Subcutaneous abdominal adipose tissue (tissue), 5 donors: ENCODE results near the gene WWOX.

Source experiments
- H3K27ac ChIP-seq: one replicate; pipeline ENCODE4 v1.7.0; 2013; ENCODE audit warnings: low read depth, mild to moderate bottlenecking, inconsistent platforms, low read length, moderate library complexity
- H3K27me3 ChIP-seq, 5 donors: one replicate each; pipeline ENCODE4 v1.7.0; 2013; ENCODE audit warnings: low read length in 5 of 5, inconsistent platforms in 1 of 5; ENCODE audit not compliant: control insufficient read depth in 5 of 5, insufficient read depth in 4 of 5
- H3K36me3 ChIP-seq, 5 donors: one replicate each; pipeline ENCODE4 v1.7.0; 2013; ENCODE audit warnings: low read length in 5 of 5; ENCODE audit not compliant: control insufficient read depth in 5 of 5, insufficient read depth in 5 of 5
- H3K4me1 ChIP-seq, 5 donors: one replicate each; pipeline ENCODE4 v1.7.0; 2013; ENCODE audit warnings: low read length in 5 of 5, mild to moderate bottlenecking in 3 of 5, moderate library complexity in 1 of 5; ENCODE audit not compliant: control insufficient read depth in 5 of 5, insufficient read depth in 5 of 5
- H3K4me3 ChIP-seq, 5 donors: one replicate each; pipeline ENCODE4 v1.7.0; 2013; ENCODE audit warnings: low read length in 5 of 5, low read depth in 1 of 5
- H3K9ac ChIP-seq, 5 donors: one replicate each; pipeline ENCODE4 v1.7.0; 2013; ENCODE audit warnings: low read length in 5 of 5, mild to moderate bottlenecking in 4 of 5, moderate library complexity in 3 of 5
- H3K9me3 ChIP-seq, 5 donors: one replicate each; pipeline ENCODE4 v1.7.0; 2013; ENCODE audit warnings: low read length in 5 of 5; ENCODE audit not compliant: control insufficient read depth in 5 of 5
- donor health status: healthy.
- donor health status: healthy.
- donor health status: healthy.
- donor health status: healthy.
- donor health status: healthy.

The WWOX gene

DNA sequence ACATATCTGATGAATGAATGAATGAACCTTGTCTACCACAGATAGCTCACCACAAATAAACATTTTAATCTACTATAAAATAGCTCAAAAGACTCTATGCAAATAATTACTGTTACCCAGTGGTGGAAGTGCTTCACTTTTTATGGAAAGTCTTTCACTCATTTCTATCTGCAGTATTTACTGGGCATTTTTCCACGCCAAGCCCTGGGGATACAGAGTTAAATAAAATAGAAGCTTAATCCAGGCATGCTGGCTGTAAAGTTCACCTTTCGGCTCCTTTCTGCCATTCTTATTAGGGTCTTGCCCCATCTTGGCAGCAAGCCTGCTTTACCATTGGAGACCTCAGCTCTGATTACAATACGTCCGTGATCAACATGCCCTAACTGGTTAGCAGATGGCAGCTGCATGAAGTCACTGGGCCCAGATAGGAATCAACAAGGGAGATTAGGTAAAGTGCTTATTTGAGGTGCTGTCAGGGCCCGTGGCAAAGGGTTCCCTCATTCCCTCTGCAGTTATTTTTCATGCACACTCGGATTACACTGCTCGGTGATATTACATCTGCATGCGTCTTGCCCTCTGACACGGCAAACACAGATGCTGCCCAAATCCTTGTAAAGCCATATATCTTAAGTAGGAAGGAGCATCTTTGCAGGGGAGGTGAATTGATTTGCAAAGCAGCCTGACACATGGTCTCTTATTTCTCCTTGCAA, 648.9 kb downstream of the WWOX start:
- Histone ChIP-seq H3K27me3 (no peaks in the 10 kb centered on the region), H3K4me1 (peaks cover 0 to 19% (median 12%) of the 10 kb centered on the region in 5 donors), H3K9me3 (no peaks in the 10 kb centered on the region), H3K36me3 (no peaks in the 10 kb centered on the region), H3K9ac (no peak overlapping the region), H3K27ac (no peak overlapping the region), H3K4me3 (no peak overlapping the region)

DNA sequence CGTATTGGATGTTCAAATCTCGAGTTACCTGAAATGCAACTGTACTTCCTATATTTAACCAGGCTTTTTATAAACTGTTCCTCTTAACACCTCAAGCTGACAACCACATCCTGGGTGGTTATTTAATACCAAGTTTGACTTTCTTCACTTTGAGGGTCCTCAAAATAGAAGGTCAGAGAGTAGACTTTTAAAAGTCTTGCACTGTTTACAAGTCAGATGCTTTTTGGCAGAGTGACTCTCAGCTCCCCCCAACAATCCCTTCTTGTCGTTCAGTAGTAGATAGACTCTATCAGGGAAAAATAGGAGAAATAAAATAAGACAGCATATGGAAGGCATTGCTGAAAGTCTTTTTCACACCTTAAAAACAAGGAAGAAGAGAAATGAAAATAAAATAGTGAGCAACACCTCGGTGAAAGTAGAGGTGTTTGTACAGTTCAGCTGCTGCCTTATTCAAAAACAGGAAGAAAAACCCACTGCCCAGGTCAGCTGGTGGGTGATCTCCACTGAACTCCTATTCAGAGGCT, 650.4 kb downstream of the WWOX start:
- Histone ChIP-seq H3K36me3 (no peaks in the 10 kb centered on the region), H3K9ac (no peak overlapping the region), H3K27me3 (no peaks in the 10 kb centered on the region), H3K4me1 (peaks cover 0 to 16% (median 9%) of the 10 kb centered on the region in 5 donors), H3K27ac (no peak overlapping the region), H3K4me3 (no peak overlapping the region), H3K9me3 (no peaks in the 10 kb centered on the region)

DNA sequence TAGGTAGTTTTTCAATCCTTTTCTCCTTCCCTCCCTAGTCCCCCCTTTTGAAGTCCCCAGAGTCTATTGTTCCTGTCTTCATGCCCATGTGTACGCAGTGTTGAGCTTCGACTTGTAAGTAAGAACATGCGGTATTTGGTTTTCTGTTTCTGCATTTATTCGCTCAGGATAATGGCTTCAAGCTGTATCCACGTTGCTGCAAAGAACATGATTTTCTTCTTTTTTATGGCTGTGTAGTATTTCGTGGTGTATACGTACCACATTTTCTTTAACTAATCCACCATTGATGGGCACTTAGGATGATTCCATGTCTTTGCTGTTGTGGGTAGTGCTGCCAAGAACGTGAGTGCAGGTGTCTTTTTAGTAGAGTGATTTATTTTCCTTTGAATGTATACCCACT, 651.2 kb downstream of the WWOX start:
- Histone ChIP-seq H3K9me3 (no peaks in the 10 kb centered on the region), H3K27me3 (no peaks in the 10 kb centered on the region)

DNA sequence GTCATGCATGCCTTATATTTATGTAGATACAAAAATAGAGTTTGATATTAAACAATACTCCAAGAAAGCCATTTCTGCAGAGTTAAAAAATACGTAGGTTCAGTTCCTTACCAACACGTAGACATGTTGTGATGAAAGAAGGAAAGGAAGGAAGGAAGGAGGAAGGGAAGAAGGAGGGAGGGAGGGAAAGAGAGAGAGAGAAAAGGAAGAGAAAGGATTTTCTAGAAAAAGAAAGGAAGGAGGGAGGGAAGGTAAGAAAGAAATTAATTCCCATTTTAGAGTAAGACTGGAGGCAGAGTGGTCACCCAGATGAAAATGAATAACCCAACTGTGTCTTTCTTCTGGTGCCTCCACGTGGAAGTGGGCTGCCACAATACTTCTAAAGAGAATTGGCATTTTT, 652.1 kb downstream of the WWOX start:
- Histone ChIP-seq H3K36me3 (no peaks in the 10 kb centered on the region), H3K9ac (no peak overlapping the region), H3K4me1 (peaks cover 0 to 14% (median 10%) of the 10 kb centered on the region in 5 donors), H3K9me3 (no peaks in the 10 kb centered on the region), H3K4me3 (no peak overlapping the region), H3K27ac (no peak overlapping the region), H3K27me3 (no peaks in the 10 kb centered on the region)

More for the DNA sequence above, 651.2 kb downstream of the WWOX start:
- no peak overlapping the region for H3K4me3 ChIP-seq
- peaks cover 0 to 11% (median 6%) of the 10 kb centered on the region in 5 donors for H3K4me1 ChIP-seq
- no peak overlapping the region for H3K27ac ChIP-seq
- no peaks in the 10 kb centered on the region for H3K36me3 ChIP-seq
- no peak overlapping the region for H3K9ac ChIP-seq

DNA sequence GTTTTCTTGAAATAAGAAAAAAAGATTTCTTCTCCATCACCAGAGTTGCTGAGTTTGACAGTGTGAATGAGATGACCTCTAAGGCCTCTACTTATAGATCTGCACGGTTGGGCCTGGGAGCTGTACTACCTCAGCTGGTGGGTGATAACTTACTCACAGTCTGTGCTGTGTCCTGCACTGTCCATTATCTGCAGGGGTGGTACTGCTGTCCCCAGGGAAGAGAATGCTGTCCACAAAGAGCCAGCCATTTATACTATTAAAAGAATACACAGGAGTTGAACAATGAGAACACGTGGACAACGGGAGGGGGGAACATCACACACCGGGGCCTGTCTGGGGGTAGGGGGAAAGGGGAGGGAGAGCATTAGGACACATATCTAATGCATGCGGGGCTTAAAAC, 655.3 kb downstream of the WWOX start:
- Histone ChIP-seq H3K4me1 (peaks cover 0 to 12% (median 7%) of the 10 kb centered on the region in 5 donors), H3K9ac (no peak overlapping the region), H3K9me3 (no peaks in the 10 kb centered on the region), H3K36me3 (no peaks in the 10 kb centered on the region), H3K27me3 (no peaks in the 10 kb centered on the region), H3K27ac (no peak overlapping the region), H3K4me3 (no peak overlapping the region)

DNA sequence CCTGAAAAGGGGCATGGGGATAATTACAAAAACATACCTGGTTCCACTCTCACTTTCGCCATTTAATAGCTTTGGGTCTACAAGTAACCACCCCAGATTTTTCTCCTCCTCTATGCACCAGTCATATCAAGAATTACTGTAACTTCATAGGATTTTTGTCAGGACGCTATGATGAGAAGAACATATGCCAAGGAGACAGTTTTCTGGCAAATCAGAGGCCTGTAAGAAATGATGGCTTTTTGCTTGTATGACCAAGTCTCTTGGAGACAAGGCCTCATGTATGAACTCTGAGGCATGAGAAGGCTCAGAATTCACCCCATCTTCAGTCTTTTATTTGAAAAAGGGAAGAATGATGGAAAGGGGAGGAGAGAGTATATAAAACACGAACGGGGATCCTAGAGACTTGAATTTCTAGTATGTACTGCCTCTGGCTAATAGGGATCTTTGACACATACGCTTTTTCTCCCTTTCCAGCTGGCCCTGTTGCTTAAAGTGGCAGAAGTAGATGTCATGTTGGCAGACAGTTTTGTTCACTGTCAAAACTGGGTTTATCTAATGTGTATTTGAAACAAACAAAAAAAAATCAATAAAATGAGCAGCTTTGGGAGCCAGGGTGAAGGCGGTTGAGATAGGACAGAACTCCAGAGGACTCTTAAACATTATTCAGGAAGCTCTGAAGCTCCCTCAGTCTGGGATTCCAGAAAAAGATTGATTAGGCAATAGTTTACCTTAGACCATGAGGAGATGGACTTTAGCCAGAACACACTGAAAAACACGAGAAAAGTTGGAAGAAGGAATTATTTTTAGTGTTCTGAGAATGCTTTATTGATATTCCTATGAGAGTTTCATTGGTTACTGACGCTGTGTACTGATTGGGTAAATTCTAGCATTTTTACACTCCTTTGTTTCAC, 656.6 kb downstream of the WWOX start:
- Histone ChIP-seq H3K27ac (no peak overlapping the region), H3K4me1 (peaks cover 0 to 13% (median 10%) of the 10 kb centered on the region in 5 donors), H3K9ac (no peak overlapping the region), H3K4me3 (no peak overlapping the region), H3K27me3 (no peaks in the 10 kb centered on the region), H3K9me3 (no peaks in the 10 kb centered on the region), H3K36me3 (no peaks in the 10 kb centered on the region)

DNA sequence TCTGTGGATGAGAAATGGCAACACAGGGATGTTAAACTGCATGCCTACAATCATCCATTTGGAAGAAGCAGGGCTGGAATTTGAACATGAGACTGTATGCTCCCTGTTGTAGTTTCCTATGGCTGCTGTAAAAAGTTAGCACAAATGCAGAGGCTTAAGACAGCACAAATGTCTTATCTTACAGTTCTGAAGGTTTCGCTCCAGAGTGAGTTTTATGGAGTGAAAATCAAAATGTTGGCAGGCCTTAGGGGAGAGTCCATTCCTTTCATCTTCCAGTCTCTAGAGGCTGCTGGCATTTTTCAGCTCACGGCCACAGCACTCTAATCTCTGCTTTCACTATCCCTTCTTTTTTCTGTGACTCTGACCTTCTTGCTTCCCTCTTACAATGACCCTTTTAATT, 660.1 kb downstream of the WWOX start:
- no peak overlapping the region for H3K4me3 ChIP-seq
- H3K9ac ChIP-seq: no peak overlapping the region
- H3K27ac ChIP-seq: no peak overlapping the region
- peaks cover 0 to 24% (median 22%) of the 10 kb centered on the region in 5 donors for H3K4me1 ChIP-seq
- H3K27me3 ChIP-seq: no peaks in the 10 kb centered on the region
- no peaks in the 10 kb centered on the region for H3K36me3 ChIP-seq
- H3K9me3 ChIP-seq: no peaks in the 10 kb centered on the region

DNA sequence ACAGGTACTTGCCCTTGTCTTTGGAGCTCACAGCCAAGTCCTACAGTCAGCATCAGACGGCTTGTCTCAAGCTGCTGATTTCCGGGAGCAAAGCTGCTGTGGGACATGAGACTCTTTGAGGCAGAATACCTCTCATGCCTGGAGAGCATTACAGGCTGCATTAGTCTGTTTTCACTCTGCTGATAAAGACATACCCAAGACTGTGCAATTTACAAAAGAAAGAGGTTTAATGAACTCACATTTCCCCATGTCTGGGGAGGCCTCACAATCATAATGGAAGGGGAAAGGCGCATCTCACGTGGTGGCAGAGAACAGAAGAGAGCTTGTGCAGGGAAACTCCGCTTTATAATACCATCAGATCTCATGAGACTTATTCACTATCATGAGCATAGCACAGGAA, 661.2 kb downstream of the WWOX start:
- H3K4me3 ChIP-seq: no peak overlapping the region
- no peaks in the 10 kb centered on the region for H3K36me3 ChIP-seq
- H3K4me1 ChIP-seq: peaks cover 0 to 27% (median 22%) of the 10 kb centered on the region in 5 donors
- no peak overlapping the region for H3K9ac ChIP-seq
- no peaks in the 10 kb centered on the region for H3K9me3 ChIP-seq
- H3K27me3 ChIP-seq: no peaks in the 10 kb centered on the region
- H3K27ac ChIP-seq: no peak overlapping the region

DNA sequence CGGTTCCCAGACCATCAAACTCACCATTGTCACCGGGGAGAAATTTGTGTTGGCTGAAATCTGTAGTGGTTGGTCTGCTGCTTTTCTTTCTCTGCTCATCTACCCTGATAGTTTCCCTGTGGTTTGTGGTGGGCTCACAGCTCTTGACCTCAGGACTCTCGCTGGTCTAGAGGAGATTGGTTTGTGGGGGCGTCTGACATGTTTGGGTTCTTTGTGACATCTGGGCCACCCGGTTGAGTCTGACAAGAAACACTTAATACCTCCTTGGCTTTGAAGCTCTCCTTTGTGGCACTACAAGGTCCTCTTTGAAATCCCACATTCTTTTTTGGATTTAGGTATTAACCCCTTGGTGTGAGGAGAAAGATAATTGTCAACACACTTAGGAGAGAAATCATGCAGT, 662.0 kb downstream of the WWOX start:
- Histone ChIP-seq H3K36me3 (no peaks in the 10 kb centered on the region), H3K9ac (no peak overlapping the region), H3K27me3 (no peaks in the 10 kb centered on the region), H3K9me3 (no peaks in the 10 kb centered on the region), H3K4me3 (no peak overlapping the region), H3K27ac (no peak overlapping the region), H3K4me1 (peaks cover 0 to 22% (median 17%) of the 10 kb centered on the region in 5 donors)

DNA sequence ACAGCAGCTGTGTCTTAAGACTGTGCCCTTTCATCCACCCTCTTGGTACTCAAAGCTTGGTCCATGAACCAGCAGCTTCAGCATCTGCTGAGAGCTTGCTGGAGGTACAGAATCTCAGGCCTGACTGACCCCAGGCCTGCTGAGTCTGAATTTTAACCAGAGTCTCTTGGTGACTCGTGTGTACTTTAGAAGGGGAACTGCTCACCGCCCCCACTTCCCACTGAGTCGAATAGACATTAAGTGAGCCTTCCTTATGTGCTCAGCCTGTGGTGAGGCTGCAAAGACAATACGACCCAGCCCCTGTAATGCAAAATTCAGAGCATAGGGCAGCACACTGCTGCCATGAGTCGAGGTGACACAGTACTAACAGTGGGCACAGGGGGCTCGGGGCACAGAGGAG, 662.8 kb downstream of the WWOX start:
- Histone ChIP-seq H3K27ac (no peak overlapping the region), H3K36me3 (no peaks in the 10 kb centered on the region), H3K27me3 (no peaks in the 10 kb centered on the region)

More for the DNA sequence above, 662.8 kb downstream of the WWOX start:
- H3K4me3 ChIP-seq: no peak overlapping the region
- peaks cover 0 to 21% (median 14%) of the 10 kb centered on the region in 5 donors for H3K4me1 ChIP-seq
- H3K9me3 ChIP-seq: no peaks in the 10 kb centered on the region
- no peak overlapping the region for H3K9ac ChIP-seq
